Measurements from ENCODE around the gene LIN28B.
"Not testable (repeated sequence)": the region's sequence is repeated elsewhere in the genome, so short reads cannot be mapped to it uniquely, and the experiment has no call there.

Gene LIN28B

DNA sequence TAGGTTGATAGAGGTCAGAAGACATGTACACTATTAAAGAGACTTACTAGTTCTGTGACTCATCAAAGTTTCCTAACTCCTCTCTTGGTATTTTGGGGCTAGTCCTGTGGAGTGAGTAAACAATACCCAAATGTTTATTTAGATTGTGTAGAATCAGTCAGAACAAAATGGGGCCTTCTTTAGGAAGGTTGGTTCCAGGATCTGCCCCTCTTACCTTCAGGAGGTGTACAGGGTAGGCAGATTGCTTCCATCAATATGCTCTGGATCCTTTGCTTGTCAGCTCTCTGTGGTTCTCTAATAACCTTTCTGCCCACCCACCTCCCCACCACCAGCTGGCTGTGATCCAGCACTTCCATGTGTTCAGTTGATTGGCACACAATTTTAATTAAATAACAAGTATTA lies 115.9 kb downstream of the LIN28B start:
- no peak for DNase-seq

DNA sequence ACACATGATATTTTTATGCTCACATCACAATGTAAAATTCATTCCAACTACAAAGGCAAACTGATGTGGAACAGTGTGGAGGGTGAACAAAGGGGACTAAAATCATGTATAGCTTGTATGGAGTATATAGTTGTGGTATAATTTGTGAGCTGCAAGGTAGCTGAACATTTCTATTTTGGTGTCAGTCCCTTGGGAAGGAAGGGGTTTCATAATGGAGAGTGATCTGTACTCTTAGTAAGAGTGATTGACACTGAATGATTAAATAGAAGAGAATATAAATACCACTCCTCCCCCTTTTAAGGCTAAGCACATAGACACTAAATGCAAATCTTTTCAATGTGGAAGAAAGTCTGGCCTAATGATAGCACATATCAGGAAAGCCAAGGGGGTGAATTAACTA lies 118.3 kb downstream of the LIN28B start:
- no peak for DNase-seq

DNA sequence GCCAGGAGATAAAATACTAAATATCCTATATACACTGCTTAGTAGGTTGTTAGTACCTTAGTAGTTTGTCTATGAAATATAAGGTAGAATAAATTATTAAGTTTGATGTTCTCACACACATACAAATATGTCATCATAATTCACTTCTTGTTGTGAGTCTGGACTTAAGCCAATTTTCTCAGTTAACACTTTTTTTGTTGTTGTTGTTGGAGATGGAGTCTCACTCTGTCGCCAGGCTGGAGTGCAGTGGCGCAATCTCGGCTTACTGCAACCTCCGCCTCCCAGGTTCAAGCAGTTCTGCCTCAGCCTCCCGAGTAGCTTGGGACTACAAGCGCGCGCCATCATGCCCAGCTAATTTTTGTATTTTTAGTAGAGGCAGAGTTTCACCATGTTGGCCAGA lies 119.5 kb downstream of the LIN28B start:
- not testable (repeated sequence) for DNase-seq

DNA sequence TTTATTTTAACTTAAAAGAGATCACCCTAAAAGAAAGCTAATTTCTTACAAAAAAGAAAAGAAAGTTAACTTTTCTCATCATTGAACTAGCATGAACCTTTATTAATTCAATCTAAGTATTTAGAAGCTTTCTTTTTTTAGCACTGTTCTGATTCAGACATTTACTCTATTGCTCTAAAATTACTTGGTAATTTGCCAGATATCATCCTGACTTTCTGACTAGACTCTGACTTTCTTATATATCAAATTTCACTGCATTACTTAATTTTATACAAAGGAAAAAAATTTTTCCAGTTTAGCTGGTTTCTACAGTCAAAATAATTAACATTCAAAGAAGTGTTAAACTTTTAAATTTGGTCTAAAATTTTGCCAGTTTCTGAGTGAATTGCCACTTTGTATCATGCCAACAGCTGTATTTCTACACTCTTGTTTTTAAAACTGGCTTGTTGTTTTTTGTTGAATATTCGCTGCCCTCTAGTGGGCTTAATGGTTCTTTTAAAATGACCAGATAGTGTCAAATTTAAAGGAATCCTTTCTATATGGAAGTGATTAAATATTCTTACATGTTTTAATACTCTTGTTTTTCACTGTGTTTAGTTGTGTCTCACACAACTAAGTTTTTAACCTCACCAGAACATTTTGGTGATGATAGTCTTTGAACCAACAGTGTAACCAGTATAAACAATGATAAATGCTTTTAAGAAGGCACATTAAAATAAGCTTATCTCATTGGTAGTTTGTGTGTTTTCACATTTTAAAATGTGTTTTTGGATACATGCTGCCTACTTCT lies 120.9 kb downstream of the LIN28B start:
- no peak for DNase-seq

DNA sequence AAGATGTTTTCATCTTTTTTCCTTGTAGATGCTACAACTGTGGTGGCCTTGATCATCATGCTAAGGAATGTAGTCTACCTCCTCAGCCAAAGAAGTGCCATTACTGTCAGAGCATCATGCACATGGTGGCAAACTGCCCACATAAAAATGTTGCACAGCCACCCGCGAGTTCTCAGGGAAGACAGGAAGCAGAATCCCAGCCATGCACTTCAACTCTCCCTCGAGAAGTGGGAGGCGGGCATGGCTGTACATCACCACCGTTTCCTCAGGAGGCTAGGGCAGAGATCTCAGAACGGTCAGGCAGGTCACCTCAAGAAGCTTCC lies 121.4 kb downstream of the LIN28B start:
- no peak for DNase-seq

DNA sequence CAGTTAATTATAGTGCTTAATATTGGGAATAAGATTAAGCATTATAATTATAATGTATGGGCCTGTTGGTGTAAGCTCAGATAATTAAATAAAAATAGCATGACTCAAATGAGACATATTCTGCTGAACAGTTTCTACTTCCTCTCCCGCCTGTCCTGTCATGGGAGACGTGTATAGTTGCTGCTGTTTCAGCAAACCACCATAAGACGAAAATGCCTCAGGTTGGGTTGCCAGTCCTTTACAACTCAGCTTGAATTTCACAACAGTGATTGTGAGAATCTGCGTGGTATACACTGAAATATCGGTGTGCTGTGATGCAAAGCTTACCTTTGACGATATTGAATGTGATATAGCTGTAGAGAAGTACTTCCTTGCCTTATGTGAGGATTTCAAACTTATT lies 123.4 kb downstream of the LIN28B start:
- DNase-seq: no peak

DNA sequence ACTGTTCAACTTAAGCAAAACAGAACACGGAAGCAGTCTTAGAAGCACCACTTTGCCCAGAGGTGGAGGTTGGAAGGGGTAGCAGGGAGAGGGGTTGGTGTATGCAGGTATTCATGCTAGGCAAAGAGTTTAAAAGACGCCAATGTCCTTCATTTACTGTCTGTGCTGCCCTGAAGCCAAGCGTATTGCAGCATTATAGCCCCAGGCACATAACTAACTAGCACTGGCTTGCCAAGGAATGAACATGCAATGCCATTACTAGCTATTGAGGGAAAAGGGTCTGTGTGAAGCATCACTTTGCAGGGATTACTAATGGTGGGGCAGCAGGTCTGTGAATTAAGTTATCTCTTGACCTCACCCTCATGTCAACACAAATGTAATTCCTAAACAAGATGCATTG lies 124.8 kb downstream of the LIN28B start:
- not testable (repeated sequence) for DNase-seq

DNA sequence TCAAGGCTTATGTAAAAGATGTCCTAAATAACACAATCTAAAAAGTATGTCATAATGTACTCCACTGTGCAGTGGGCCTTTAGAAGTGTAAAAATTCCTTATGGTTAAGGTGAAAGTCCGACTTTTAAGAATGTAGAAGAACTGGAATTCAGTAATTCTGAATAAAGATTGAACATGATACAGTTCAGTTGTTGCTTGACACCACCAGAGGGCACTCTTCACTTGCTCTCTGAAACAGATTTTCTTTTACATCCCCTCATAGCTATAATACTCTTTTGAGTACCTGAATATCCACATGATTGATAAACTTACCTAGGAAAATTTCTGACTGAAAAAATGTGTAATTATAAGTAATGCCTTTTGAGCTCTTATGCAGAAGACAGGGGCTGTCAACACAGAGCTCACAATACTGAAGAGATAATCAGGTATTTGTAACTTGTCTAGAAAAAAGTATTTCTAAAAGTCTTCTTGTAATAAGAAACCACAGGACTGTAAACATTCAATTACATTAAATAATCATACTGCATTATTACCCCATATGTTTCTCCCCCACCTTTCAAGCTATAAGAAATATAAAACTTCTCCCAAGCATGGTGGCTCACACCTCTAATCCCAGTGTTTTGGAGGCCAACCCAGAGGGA lies 130.8 kb downstream of the LIN28B start:
- DNase-seq: no peak

DNA sequence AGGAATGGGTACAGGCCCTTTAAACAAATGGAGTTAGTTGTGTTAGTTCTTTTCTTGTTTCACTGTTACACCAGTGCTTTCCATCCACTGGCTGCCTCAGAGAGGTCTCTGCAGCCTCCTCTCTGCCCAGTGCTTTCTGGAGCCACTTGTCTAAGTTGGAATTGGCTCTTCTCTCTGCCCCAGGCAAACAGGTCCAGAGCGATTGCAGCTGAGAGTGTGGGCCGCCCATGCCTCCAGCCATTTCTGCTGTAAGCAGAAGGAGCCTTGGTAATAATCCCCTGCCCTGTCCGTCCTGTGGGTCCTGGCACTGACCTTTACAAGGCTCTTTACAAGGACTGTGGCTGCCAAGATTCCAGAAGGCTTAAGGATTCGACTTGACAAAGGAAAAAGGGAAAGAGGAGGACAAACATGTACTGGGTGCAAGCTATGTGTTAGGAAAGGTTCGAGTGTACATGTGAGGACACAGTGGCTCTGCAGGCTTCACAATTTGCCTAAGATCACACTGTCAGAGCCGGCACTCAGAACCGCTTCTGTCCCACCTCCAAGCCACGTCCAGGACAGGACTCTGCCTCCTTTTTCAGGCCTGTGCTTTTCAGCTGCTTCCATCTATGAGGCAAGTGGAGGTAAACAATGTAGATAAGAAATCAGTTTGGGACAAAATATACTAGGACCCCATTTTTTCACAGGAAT lies 134.4 kb downstream of the LIN28B start:
- DNase-seq: no peak

DNA sequence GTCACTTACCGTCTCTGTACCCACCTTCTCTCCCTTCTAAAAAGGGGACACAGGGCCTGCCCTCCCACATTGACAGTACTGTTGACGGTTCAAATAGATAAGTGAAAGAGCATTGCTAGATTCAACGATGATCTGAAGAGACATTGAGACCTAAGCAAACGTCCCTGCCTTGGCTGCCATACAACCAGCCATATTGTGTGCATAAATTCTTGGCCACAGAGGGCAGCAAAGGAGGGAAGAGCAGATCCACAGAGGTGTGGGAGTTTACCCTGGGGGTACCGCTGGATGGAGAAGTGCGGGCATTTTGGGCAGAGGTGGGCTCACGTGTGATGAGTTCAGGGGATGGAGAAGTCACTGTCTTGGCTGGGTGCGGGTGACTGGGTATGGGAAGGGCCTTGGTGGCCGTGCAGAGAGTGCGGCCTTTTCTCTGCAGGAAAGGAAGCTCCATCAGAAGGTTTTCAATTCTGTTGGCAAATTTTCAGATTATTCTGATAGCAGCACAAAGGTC lies 137.3 kb downstream of the LIN28B start:
- no peak for DNase-seq

DNA sequence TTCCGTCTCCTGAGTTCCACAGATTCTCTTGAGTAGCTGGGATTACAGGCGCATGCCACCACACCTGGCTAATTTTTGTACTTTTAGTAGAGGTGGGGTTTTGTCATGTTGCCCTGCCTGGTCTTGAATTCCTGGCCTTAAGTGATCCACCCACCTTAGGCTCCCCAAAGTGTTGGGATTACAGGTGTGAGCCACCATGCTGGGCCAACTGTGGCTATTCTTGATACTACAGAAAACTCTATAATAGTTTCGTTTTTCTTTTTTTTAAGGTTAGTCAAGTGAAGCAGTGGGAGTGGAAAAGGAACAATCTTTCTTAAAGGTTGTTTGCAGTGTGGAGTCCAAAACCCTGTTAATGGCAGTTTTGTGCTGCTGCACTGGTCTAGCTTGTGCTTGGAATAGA lies 138.2 kb downstream of the LIN28B start:
- DNase-seq: no peak

DNA sequence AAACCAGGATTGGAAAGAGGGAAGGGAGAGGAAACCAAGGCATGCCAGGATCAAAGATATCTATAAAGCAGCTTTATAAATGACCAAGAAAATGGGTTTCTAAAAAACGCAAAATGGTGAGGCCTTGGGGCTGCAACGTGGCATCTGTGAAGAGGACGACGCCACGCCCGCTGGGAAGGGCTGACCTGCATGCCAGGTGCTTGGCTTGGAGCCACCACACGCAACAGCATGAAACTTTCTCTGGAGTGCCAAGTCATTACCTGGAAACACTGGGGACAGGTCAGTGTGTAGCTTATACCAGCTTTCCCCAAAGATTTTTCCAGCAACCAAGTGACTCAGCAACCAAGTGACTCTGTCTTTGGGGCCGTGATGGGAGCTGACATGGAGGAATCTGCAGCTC lies 140.4 kb downstream of the LIN28B start:
- no peak for DNase-seq

DNA sequence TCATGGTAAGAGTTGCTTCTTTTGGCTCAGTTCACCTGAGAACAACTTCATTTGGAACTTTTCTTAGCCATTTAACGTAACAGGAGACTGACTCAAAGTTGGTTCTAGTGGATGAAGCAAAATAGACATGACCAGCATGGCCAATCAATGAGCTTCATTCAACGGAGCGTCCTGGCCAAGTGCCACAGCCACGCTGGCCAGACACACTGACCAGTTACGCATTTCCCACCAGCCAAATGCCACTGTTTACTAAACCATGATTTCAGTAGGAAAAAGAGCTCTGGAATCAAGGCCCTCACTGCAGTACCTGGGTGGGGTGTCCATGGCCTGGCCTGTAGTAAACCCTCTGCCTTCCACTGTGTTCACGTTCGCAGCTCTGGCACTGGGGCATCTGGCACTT lies 142.5 kb downstream of the LIN28B start:
- DNase-seq: no peak

DNA sequence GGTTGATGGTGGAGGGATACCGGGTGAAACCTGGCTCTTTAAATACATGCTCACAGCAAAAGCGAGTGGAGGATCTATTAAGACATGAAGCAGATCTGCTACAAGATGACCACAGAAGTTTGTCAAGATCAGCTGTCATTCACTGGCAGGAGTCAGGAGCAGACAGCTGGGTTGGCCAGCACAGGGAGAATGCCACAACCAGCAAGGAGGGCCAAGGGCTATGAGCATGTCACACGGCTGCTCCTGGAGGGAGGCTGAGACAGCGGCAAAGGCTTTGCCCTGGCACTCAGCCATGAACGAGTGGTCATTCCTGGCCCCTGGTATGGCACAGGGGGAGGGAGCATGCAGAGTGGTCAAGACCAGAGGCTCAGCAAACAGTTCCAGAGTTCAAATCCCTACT lies 145.3 kb downstream of the LIN28B start:
- DNase-seq: no peak

DNA sequence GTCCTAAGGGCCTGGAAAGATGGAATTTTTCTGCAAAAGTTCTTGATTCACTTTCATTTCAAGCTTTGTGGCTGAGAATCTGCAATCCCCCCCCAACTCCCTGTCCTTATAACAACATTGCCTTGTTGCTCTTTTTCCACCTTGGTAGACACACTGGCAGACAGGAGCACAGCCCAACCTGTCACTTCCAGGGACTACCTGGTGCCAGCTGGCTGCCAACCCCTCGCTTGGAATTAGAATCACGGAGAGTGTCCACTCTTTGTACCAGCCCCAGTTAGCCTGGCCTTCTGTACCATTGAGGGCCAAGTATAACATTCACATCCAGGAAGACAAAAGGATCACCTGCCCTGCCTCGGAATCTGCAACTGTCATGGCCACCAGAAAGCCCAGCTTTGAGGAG lies 148.2 kb downstream of the LIN28B start:
- no peak for DNase-seq

DNA sequence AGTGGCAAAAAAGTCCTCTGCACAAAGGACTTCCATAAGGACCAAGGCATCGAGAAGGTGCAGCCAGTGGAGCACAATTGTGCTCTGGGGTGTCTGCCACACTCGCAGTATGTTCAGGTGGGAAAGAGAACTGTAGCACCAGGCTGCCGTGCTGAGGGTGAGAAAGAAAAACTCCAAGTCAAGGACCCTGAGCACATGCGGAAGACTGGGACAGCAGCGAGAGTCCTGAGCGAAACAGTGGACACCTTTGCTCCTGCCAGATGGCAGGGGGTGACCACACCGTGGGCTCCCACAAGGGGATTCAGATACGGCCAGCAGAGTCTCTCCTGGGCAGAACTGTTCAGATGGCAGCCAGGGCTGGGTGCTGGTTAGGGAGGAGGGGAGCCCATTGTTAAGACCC lies 149.4 kb downstream of the LIN28B start:
- DNase-seq: no peak

DNA sequence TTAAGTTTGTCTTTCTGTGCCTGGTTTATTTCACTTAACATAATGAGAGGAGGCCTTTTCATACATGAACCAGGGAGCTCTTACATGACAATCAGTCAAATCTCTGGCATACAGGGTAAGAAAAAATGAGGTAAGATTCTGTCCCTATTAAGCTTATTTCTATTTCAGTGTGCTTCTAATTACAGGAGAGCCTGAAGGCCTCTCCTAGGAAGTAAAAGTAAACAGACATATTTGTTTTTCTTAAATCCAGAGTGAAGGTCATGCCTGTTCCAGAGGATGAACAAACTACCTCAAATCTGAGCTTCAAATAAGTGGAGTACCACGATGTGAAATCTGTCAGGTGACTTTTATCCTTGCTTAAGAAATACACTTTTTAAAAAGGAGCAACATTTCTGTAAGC lies 150.3 kb downstream of the LIN28B start:
- DNase-seq: no peak

DNA sequence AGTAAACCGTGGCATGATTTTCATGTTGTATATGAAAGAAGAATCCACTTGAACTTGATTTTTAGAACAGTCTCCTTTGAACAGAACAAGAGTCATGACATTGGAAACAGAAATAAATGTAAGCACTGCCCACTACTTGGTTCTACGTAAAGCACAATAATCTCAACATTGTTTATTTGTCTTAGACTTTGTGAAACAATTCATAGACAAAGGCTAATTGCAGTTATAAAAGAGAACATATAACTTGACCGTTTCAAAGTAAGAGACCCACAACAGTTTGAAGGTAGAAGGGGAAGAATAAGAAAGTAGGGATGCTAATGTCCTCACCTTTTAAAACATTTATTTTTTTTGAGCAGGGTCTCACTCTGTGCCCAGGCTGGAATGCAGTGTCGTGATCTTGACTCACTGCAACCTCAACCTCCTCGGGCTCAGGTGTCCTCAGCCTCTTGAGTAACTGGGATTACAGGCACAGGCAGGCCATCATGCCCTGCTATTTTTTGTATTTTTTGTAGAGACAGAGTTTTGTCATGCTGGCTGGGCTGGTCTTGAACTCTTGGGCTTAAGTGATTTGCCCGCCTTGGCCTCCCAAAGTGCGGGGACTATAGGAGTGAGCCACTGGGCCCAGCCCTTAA lies 151.8 kb downstream of the LIN28B start:
- DNase-seq: no peak

DNA sequence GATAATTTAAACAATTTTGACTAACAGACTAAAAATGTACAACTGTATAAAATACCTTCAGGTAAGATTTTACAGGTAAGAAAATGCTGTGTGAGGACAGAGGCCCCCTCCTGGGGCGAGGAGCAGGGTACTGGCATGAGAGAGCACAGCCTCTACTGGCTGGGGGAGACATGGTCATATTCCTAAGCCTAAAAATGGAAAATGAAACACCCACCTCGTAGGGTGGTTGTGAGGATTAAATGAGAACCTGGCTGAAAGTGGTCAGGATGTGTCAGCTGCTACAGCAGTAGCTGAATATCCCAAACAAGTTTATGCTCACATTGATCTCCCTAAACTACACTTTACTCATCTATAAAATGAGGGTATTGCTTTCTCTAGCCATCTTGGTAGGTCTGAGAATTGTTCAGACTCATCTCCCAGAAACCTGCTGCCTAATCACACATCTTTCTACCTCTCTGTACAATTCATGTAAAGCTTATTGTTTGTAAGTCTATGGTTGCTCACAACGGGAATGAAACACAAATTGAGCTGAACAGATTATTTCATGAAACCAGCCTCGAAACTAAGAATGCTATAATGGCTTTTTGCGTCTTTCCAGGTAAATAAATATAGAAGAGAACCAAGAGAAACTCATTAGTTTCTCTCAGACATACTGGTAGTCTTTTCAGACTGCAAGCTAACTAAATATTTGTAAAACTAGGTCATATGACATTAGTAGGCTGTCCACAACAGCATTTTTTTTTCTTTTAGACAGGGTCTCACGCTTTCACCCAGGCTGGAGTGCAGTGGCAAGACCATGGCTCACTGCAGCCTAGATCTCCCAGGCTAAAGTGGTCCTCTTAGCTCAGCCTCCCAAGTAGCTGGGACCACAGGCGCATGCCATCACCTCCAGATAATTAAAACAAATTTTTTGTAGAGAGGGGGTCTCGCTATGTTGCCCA lies 153.3 kb downstream of the LIN28B start:
- DNase-seq: no peak

DNA sequence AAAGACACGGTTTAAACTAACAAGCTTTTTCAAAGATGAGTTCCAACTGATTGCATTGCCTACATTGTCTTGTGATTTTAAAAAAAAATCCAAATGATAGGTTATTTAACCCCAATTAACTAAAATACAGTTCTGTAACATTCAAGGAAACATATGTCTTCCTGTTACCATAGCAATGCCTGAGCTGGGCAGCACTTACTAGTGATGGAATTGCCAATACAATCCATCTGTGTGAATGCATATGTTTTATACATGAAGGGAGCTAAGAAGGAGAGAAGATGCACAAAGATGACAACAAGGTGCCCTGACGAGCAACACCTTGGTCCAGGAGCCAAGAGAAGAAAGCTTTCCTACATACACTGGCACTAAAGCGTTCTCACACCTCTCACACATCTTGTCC lies 154.2 kb downstream of the LIN28B start:
- DNase-seq: no peak

DNA sequence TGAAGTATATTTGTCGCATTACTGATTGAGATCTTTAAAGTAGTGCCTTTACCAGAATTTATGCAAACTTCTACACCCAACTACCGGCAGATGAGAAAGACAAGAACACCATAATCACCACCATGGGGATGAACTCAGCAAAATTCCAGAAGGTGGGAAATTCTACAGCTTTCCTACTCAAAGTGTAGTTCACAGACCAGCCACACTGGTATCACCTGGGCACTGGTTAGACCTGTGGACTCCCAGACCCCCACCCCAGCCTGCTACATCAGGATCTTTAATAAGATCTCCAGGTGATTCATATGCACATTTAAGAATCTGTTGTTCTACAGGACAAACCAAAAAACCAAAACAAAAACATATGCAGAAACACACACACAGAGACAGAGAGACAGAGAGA lies 155.0 kb downstream of the LIN28B start:
- no peak for DNase-seq

DNA sequence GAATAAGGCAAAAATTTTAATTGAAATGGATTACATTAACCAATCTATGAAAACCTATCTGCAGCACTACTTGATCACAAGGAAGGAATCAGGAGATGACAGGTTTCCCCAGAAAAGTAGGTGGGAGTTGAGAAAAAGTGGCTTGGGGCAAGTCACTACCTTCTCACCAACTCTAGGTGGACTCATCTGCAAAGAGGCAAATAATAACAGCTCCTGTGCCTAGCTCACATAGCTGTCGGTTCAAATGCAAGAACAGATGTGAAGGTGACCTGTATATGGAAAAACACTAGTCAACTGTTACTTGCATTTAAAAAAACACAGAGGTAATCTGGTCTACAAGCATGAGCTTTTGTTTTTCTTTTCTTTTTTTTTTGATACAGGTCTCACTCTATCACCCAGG lies 155.7 kb downstream of the LIN28B start:
- no peak for DNase-seq

DNA sequence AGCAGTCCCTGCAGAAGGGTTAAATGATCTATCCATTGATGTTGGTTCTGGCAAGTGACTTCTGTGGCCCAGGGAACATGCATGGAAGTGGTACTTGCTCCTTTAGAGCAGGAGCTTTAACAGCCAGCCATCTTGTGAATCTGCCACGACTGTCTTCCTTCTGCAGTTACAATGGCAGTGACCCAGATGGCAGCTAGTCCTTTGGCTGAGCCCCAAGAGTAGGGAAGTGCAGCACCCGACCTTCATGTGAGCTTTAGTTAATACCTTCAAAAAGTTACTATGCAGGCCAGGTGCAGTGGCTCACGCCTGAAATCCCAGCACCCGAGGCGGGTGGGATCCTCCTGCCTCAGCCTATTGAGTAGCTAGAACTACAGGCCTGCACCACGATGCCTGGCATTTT lies 156.5 kb downstream of the LIN28B start:
- DNase-seq: no peak
